Neuron (in vitro differentiated cells): ENCODE results near the gene SETD2.

Experiments
- H2AFZ ChIP-seq: one replicate; pipeline ENCODE4 v1.6.1; 2013; ENCODE audit warnings: low read depth, mild to moderate bottlenecking, inconsistent platforms, low read length, moderate library complexity
- H3K27me3 ChIP-seq: one replicate; pipeline ENCODE4 v1.6.1; 2013; ENCODE audit warnings: low read length; ENCODE audit not compliant: insufficient read depth
- H3K36me3 ChIP-seq: one replicate; pipeline ENCODE4 v1.6.1; 2013; ENCODE audit warnings: low read length; ENCODE audit not compliant: insufficient read depth
- H3K4me1 ChIP-seq: one replicate; pipeline ENCODE4 v1.6.1; 2013; ENCODE audit warnings: low read length; ENCODE audit not compliant: insufficient read depth
- H3K4me3 ChIP-seq: 2 replicates; pipeline ENCODE4 v1.5.1; 2013; ENCODE audit warnings: mild to moderate bottlenecking, low read length, moderate library complexity
- H3K9me3 ChIP-seq: one replicate; pipeline ENCODE4 v1.6.1; 2013; ENCODE audit warnings: low read length

Gene SETD2

DNA sequence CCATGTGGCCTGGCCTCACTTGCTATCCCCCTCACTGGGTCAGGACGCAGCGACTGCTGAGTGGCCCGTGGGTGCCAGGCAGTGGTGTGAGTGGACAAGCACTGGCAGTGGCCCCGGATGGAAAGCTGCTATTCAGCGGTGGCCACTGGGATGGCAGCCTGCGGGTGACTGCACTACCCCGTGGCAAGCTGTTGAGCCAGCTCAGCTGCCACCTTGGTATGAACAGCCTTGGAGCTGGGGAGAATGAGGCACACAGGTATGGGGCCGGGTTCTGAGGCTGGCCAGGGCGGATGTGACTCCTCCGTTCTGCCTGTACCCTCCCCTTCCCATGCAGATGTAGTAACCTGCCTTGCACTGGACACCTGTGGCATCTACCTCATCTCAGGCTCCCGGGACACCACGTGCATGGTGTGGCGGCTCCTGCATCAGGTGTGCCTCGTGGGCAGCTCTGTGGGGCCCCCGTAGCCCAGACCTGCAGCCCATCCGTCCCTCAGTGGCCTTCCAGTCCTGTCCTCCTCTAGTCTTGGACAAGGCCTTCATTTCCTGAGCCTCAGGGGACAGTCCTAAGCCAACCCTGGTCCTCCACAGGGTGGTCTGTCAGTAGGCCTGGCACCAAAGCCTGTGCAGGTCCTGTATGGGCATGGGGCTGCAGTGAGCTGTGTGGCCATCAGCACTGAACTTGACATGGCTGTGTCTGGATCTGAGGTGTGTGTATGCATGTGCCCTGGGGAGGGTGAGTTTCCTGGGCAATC lies 156.3 kb downstream of the SETD2 start:
- H2AFZ ChIP-seq = no peak overlapping the region
- H3K9me3 ChIP-seq = peaks cover 1% of the 10 kb centered on the region
- peaks cover 4% of the 10 kb centered on the region for H3K36me3 ChIP-seq
- no peaks in the 10 kb centered on the region for H3K4me1 ChIP-seq
- no peak overlapping the region for H3K4me3 ChIP-seq
- no peaks in the 10 kb centered on the region for H3K27me3 ChIP-seq

DNA sequence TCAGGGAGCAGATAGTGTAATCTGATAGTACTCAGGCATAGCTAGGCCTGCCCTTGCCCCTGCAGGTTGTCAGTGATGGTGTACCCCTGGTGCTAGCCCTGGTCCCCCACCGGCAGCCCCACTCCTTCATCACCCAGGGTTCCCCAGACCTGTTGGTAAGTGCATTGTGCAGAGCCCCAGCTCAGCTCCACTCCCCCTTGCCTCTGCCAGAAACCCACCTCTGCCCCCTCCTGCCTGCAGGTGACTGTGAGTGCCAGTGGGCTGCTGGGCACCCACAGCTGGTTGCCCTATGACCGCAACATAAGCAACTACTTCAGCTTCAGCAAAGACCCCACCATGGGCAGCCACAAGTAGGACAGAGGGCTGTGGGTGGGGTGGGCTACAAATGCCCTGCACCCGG lies 156.9 kb downstream of the SETD2 start:
- Histone ChIP-seq H3K27me3 (no peaks in the 10 kb centered on the region), H3K36me3 (no peaks in the 10 kb centered on the region), H3K9me3 (peaks cover 1% of the 10 kb centered on the region), H3K4me3 (no peak overlapping the region), H3K4me1 (no peaks in the 10 kb centered on the region), H2AFZ (no peak overlapping the region)

DNA sequence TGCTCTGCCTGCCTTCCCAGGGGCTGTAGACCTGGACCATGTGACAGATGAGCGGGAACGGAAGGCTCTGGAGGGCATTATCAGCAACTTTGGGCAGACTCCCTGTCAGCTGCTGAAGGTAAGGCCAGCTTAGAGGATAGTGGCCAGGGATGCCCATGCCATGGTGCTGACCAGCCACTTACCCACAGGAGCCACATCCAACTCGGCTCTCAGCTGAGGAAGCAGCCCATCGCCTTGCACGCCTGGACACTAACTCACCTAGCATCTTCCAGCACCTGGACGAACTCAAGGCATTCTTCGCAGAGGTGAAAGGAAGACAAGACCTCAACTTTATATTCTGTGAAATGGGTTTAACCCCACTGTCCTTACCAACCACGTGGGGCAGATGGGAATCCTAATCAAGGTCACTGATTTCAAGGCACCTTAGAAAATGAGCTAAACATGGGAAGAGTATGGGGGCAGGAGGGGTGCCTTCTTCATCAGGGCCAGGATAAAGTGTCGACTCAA lies 157.7 kb downstream of the SETD2 start:
- Histone ChIP-seq H2AFZ (no peak overlapping the region), H3K36me3 (no peaks in the 10 kb centered on the region), H3K27me3 (no peaks in the 10 kb centered on the region), H3K4me3 (no peak overlapping the region), H3K9me3 (peaks cover 1% of the 10 kb centered on the region), H3K4me1 (no peaks in the 10 kb centered on the region)

DNA sequence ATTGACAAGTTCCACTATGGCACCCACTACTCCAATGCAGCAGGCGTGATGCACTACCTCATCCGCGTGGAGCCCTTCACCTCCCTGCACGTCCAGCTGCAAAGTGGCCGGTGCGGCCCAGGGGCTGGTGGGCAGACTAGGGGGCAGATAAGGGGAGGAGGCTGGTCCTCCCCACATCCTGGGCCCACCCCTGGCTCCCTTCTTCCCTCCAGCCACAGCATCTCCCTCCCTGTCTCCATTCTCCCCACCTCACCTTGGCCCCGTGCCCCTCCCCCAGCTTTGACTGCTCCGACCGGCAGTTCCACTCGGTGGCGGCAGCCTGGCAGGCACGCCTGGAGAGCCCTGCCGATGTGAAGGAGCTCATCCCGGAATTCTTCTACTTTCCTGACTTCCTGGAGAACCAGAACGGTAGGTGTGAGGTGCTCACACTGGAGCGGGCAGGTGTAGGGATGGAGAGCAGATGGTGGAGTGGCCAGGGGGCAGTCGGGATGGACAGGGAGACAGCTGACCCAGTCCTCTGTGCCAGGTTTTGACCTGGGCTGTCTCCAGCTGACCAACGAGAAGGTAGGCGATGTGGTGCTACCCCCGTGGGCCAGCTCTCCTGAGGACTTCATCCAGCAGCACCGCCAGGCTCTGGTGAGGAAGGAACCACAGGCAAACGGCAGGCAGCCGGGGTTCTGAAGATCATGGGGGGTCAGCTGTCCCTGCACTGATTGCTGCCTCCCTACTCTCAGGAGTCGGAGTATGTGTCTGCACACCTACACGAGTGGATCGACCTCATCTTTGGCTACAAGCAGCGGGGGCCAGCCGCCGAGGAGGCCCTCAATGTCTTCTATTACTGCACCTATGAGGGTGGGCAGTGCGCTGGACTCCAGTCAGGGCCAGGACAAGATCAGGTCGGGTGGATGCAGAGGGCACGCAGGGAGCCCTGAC lies 158.4 kb downstream of the SETD2 start:
- no peaks in the 10 kb centered on the region for H3K4me1 ChIP-seq
- H3K9me3 ChIP-seq = no peaks in the 10 kb centered on the region
- H3K36me3 ChIP-seq = no peaks in the 10 kb centered on the region
- H3K4me3 ChIP-seq = no peak overlapping the region
- no peak overlapping the region for H2AFZ ChIP-seq
- no peaks in the 10 kb centered on the region for H3K27me3 ChIP-seq

DNA sequence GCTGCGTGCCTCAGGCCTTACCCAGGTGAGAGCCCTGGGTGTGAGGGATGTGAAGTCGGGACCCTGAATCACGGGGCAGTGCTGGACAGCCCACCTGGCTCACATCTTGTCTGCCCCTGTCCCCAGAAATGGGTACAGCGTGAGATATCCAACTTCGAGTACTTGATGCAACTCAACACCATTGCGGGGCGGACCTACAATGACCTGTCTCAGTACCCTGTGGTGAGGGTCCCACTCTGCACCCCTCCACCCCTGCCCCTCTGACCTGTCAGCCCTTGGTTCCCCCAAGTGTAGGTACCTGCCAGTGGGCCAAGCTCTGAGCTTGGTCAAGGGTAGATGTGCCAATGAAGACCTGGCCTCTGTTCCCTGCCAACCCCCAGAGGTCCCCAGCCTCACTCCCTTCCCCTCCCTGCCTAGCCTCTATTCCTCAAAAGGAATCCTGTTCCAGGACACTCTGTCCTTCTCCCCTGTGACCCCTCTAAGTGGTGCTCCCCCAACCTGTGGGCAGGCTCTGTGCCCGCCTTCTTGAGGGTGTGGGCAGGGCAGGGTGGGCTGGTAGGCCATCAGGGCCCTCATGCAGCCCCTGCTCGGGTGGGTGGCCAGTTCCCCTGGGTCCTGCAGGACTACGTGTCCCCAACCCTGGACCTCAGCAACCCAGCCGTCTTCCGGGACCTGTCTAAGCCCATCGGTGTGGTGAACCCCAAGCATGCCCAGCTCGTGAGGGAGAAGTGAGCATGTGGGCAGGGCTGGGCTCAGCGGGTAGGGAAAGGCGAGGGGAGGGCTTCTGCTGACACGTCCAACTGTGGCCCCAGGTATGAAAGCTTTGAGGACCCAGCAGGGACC lies 159.3 kb downstream of the SETD2 start:
- H3K36me3 ChIP-seq = no peaks in the 10 kb centered on the region
- no peak overlapping the region for H3K4me3 ChIP-seq
- H3K27me3 ChIP-seq = no peaks in the 10 kb centered on the region
- no peaks in the 10 kb centered on the region for H3K9me3 ChIP-seq
- H2AFZ ChIP-seq = no peak overlapping the region
- no peaks in the 10 kb centered on the region for H3K4me1 ChIP-seq

DNA sequence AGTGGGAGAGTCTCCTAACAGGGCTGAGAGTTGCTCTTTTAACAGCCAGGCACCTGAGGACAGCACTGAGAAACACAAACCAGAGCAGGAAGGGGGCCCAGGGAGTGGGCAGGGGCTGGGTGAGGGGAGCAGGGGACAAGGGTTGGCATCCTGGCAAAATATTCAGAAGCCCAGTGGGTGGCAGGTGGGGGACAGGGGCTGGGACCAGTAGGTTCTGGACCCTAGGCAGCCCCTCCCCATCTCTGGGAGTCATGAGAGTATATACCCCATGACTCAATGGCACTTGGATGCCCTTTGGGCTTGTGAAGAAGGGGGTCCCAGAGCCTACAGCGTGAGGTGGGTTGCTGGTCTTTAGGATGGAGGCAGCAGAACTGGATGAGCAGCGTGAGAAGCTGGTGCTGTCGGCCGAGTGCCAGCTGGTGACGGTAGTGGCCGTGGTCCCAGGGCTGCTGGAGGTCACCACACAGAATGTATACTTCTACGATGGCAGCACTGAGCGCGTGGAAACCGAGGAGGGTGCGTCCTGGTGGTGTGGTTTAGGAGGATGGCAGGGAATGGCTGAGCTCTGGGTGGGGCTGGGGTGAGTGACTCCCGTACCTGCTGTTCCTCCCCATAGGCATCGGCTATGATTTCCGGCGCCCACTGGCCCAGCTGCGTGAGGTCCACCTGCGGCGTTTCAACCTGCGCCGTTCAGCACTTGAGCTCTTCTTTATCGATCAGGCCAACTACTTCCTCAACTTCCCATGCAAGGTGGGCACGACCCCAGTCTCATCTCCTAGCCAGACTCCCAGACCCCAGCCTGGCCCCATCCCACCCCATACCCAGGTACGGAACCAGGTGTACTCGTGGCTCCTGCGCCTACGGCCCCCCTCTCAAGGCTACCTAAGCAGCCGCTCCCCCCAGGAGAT lies 160.2 kb downstream of the SETD2 start:
- Histone ChIP-seq H2AFZ (no peak overlapping the region), H3K4me1 (no peaks in the 10 kb centered on the region), H3K36me3 (no peaks in the 10 kb centered on the region), H3K4me3 (no peak overlapping the region), H3K9me3 (no peaks in the 10 kb centered on the region), H3K27me3 (no peaks in the 10 kb centered on the region)

DNA sequence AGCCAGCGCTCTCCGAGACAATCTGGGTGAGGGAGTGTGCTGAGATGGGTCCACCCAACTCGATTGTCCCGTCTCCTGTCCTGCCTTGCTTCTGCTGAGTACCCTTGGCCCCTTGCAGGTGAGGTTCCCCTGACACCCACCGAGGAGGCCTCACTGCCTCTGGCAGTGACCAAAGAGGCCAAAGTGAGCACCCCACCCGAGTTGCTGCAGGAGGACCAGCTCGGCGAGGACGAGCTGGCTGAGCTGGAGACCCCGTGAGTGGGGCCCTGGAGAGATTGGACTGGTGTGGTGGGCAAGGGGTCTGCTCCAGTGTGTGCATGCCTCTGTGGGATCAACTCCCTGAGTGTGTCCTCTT lies 160.9 kb downstream of the SETD2 start:
- no peaks in the 10 kb centered on the region for H3K4me1 ChIP-seq
- H3K4me3 ChIP-seq = no peak overlapping the region
- H3K27me3 ChIP-seq = no peaks in the 10 kb centered on the region
- H2AFZ ChIP-seq = no peak overlapping the region
- H3K36me3 ChIP-seq = no peaks in the 10 kb centered on the region
- H3K9me3 ChIP-seq = no peaks in the 10 kb centered on the region

DNA sequence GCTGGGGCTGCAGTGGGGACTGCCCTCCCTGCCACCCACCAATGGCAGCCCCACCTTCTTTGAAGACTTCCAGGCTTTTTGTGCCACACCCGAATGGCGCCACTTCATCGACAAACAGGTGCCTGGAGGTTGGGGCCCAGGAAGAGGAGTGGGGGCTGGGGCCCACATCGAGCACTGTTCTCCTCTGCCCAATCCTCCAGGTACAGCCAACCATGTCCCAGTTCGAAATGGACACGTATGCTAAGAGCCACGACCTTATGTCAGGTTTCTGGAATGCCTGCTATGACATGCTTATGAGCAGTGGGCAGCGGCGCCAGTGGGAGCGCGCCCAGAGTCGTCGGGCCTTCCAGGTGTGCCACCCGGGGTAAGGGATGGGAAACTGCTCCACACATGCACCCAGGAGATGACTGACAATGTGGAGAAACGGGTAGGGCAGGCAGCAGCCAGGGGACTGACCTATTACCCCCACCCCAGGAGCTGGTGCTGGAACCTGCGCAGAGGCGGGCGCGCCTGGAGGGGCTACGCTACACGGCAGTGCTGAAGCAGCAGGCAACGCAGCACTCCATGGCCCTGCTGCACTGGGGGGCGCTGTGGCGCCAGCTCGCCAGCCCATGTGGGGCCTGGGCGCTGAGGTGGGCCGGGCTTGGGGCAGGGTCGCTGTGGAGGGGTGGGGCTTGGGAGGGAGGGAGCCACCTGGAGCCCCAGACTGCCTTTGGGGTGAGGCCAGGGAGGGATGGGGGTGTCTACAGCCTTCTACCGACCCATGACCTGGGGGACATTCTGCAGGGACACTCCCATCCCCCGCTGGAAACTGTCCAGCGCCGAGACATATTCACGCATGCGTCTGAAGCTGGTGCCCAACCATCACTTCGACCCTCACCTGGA lies 161.5 kb downstream of the SETD2 start:
- no peak overlapping the region for H2AFZ ChIP-seq
- no peaks in the 10 kb centered on the region for H3K27me3 ChIP-seq
- no peaks in the 10 kb centered on the region for H3K4me1 ChIP-seq
- H3K4me3 ChIP-seq = no peak overlapping the region
- no peaks in the 10 kb centered on the region for H3K9me3 ChIP-seq
- H3K36me3 ChIP-seq = no peaks in the 10 kb centered on the region

DNA sequence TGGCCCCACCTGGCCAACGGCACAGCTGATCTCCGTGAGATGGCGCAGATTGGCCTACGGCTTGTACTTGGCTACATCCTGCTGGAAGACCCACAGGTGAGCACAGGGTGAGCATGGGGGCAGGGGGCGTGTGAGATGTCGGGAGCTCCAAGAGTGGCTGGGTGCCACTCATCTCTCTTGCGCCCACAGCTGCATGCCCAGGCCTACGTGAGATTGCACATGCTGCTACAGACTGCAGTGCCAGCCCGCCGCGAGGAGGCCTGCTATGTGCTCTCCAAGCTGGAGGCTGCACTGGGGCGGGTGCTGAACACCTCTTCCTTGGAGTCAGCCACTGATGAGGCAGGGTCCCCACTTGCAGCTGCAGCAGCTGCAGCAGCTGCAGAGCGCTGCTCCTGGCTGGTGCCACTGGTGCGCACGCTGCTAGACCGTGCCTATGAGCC lies 162.2 kb downstream of the SETD2 start:
- H3K4me1 ChIP-seq = no peaks in the 10 kb centered on the region
- H3K36me3 ChIP-seq = no peaks in the 10 kb centered on the region
- no peak overlapping the region for H2AFZ ChIP-seq
- H3K9me3 ChIP-seq = no peaks in the 10 kb centered on the region
- H3K27me3 ChIP-seq = no peaks in the 10 kb centered on the region
- H3K4me3 ChIP-seq = no peak overlapping the region

DNA sequence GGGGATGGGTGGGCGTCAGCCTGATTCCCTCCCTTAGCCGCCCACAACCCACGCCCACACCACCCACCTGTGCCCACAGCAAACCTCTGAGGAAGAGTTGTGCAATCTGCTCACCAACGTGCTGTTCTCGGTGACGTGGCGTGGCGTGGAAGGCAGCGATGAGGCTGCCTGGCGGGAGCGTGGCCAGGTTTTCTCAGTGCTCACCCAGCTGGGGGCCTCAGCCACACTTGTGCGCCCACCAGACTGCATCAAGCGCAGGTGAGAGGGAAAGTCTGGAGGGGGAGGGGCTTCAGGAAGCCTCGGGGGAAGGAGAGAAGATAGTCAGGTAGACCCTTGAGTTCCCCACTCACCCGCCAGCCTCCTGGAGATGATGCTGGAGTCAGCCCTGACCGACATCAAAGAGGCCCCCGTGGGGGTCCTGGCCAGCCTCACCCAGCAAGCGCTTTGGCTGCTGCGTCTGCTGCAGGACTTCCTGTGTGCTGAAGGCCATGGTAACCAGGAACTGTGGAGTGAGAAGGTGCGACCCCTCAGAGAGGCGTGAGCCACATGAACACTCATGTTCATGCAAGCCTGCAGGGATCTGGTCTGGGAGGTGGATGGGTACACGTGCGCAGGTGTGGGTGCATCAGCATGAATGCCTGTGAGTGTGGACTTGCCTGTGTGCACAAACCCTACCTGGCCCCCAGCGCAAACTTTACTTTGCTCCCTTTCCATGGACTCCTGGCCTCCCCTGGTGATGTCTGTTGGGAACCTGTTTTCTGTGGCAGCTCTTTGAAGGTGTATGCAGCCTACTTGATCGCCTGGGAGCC lies 162.8 kb downstream of the SETD2 start:
- H2AFZ ChIP-seq = no peak overlapping the region
- no peaks in the 10 kb centered on the region for H3K27me3 ChIP-seq
- H3K4me3 ChIP-seq = no peak overlapping the region
- no peaks in the 10 kb centered on the region for H3K4me1 ChIP-seq
- H3K9me3 ChIP-seq = no peaks in the 10 kb centered on the region
- H3K36me3 ChIP-seq = no peaks in the 10 kb centered on the region
